ENCODE results near the gene WDR53. TPM values are rescaled to one million over a fixed set of nuclear protein-coding genes. Genes with fewer than 3 reads are reported as not detected.

WDR53 gene
- total RNA-seq, 1 donor from 2014 or later: 22.2 TPM

GRCh38 chr3:196519718-196520082, 48.7 kb downstream of the WDR53 start:
- peaks cover 32% of the 10 kb centered on the region for H3K36me3 Mint-ChIP-seq (ENCODE audit: low read depth, unreplicated experiment)
- H3K27me3 Mint-ChIP-seq (ENCODE audit: unreplicated experiment): no peaks in the 10 kb centered on the region
- no peaks in the 10 kb centered on the region for H3K4me1 Mint-ChIP-seq (ENCODE audit: unreplicated experiment)
- DNase-seq (ENCODE audit: low spot score): no peak
- peaks cover 30% of the 10 kb centered on the region for H3K9me3 Mint-ChIP-seq (ENCODE audit: unreplicated experiment)
- no peak overlapping the region for H3K27ac Mint-ChIP-seq (ENCODE audit: unreplicated experiment)
- TF ChIP-seq, protein P1, sequence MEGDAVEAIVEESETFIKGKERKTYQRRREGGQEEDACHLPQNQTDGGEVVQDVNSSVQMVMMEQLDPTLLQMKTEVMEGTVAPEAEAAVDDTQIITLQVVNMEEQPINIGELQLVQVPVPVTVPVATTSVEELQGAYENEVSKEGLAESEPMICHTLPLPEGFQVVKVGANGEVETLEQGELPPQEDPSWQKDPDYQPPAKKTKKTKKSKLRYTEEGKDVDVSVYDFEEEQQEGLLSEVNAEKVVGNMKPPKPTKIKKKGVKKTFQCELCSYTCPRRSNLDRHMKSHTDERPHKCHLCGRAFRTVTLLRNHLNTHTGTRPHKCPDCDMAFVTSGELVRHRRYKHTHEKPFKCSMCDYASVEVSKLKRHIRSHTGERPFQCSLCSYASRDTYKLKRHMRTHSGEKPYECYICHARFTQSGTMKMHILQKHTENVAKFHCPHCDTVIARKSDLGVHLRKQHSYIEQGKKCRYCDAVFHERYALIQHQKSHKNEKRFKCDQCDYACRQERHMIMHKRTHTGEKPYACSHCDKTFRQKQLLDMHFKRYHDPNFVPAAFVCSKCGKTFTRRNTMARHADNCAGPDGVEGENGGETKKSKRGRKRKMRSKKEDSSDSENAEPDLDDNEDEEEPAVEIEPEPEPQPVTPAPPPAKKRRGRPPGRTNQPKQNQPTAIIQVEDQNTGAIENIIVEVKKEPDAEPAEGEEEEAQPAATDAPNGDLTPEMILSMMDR (IDR thresholded peaks at IDR 0.05; ENCODE audit: unreplicated experiment): no peak
- H3K4me3 Mint-ChIP-seq (ENCODE audit: unreplicated experiment): no peak overlapping the region

DNA sequence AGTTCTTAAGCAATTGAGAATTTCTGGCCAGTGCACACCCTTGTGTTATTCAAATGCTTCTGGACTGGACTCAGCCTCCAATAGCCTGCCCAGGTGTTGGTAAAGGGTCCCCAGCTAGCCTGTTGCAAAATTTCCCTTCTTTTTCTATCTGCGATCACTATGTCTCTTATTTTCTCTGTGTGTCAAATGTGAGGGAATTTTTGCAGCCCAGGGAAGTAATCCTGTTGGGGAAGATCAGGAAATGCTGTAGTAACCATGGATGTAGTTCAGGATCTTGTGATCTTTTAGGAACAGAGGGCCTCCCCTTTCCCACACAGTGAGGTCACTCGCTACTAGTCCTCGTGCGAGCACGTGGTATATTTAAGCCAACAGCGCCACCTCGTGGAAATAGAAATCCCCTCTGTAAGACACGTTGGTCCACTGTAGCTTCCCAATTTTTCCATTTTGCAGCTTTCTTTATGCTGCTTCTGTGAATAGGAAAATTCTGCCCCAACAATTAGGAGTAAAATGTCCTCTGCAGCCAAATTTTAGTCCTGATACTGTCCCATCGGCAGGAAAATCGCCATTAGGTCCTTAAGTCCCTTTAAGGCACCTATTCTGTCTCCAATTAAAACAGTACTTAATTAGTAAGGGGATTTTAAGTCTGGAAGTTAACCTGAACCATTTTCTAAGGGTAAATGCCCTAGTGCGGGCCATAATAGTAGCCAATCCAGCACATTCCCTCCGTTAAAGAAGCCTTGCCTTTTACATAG, 49.2 kb downstream of the WDR53 start:
- peaks cover 32% of the 10 kb centered on the region for H3K36me3 Mint-ChIP-seq (ENCODE audit: low read depth, unreplicated experiment)
- peak overlapping the region; percentile 12 for H3K4me3 Mint-ChIP-seq (ENCODE audit: unreplicated experiment)
- H3K27me3 Mint-ChIP-seq (ENCODE audit: unreplicated experiment): no peaks in the 10 kb centered on the region
- TF ChIP-seq, protein P1 (IDR thresholded peaks at IDR 0.05; ENCODE audit: unreplicated experiment): peak; percentile 56
- H3K4me1 Mint-ChIP-seq (ENCODE audit: unreplicated experiment): no peaks in the 10 kb centered on the region
- H3K9me3 Mint-ChIP-seq (ENCODE audit: unreplicated experiment): peaks cover 30% of the 10 kb centered on the region
- DNase-seq (ENCODE audit: low spot score): peak; percentile 24
- H3K27ac Mint-ChIP-seq (ENCODE audit: unreplicated experiment): no peak overlapping the region

DNA sequence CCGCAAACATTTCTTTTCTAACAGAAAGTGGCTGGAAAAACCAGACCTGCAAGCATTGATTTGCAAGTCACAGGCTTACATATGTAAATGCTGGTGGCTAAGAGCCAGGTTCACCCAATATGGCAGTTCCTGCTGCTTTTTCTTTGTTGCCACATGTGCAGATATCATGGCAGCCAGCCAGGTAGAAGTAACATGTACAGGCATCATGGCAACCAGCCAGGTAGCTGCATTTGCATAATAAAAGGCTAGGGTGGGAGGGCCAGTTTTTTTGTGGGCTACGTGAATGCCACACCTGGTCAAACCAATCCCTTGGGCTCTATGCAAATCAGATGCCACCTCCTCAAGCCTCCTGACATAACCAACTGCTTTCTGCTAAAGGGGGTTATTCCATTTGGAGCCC, 50.4 kb downstream of the WDR53 start:
- Mint-ChIP-seq H3K27ac (ENCODE audit: unreplicated experiment) (no peak overlapping the region), H3K4me1 (ENCODE audit: unreplicated experiment) (no peaks in the 10 kb centered on the region), H3K9me3 (ENCODE audit: unreplicated experiment) (peaks cover 30% of the 10 kb centered on the region), H3K36me3 (ENCODE audit: low read depth, unreplicated experiment) (peaks cover 32% of the 10 kb centered on the region), H3K4me3 (ENCODE audit: unreplicated experiment) (no peak overlapping the region), H3K27me3 (ENCODE audit: unreplicated experiment) (peaks cover 2% of the 10 kb centered on the region)
- no peak for DNase-seq (ENCODE audit: low spot score)
- TF ChIP-seq, protein P1 (IDR thresholded peaks at IDR 0.05; ENCODE audit: unreplicated experiment): no peak

- Mint-ChIP-seq H3K36me3 (ENCODE audit: low read depth, unreplicated experiment) (peaks cover 32% of the 10 kb centered on the region), H3K4me3 (ENCODE audit: unreplicated experiment) (no peak overlapping the region), H3K27ac (ENCODE audit: unreplicated experiment) (no peak overlapping the region), H3K4me1 (ENCODE audit: unreplicated experiment) (no peaks in the 10 kb centered on the region), H3K9me3 (ENCODE audit: unreplicated experiment) (peaks cover 30% of the 10 kb centered on the region), H3K27me3 (ENCODE audit: unreplicated experiment) (peaks cover 2% of the 10 kb centered on the region)
- TF ChIP-seq, protein P1 (IDR thresholded peaks at IDR 0.05; ENCODE audit: unreplicated experiment): no peak
- no peak for DNase-seq (ENCODE audit: low spot score)
These were observed 51.1 kb downstream of the WDR53 start for GRCh38 chr3:196517162-196517800.
